Endothelial cell of umbilical vein (primary cell): Measurements from ENCODE around the gene ADAM8. TPM values are rescaled to one million over a fixed set of nuclear protein-coding genes. Genes with fewer than 3 reads are reported as not detected.

ENCODE experiments used
- BruUV-seq: library from RNA; stranded (reverse); fragments of 400-500 nt; replicated peaks from 2 replicates; lab custom pipeline; 2021; lab: Mats Ljungman, UMichigan
- CTCF ChIA-PET: fragments of 300-600, 350-600 bp; sonication (Branson Sonifier 250); formaldehyde crosslinking; loops from one replicate; lab custom pipeline; 2021; ENCODE audit warnings: antibody characterized with exemption, inconsistent platforms; lab: Charles Lee
- POLR2A ChIA-PET: fragments of 300-600, 350-600 bp; sonication (Branson Sonifier 250); formaldehyde crosslinking; loops from one replicate; lab custom pipeline; 2021; ENCODE audit warnings: antibody characterized with exemption, inconsistent platforms; lab: Charles Lee
- DNase-seq: peaks from one replicate; pipeline ENCODE4 v3.0.0-alpha.2; 2011; ENCODE audit warnings: low read depth, low spot score
- FAIRE-seq: peaks from 2 replicates; lab custom pipeline; 2011; peaks lifted over from hg19 to GRCh38; lab: Jason Lieb, UNC
- H2AFZ ChIP-seq: 2 replicates; pipeline ENCODE4 v1.6.0; 2012; ENCODE audit warnings: low read depth, low read length, control low read depth, inconsistent platforms
- H3K27ac ChIP-seq: 2 replicates; pipeline ENCODE4 v1.5.1; 2011; ENCODE audit warnings: low read depth, mild to moderate bottlenecking, control low read depth, low read length, moderate library complexity; ENCODE audit not compliant: insufficient read depth
- H3K27me3 ChIP-seq, 2 experiments: 2 replicates each; pipeline versions ENCODE4 v1.6.0 to v1.6.1; 2011; ENCODE audit warnings: low read length in 2 of 2, mixed read lengths in 1 of 2; ENCODE audit not compliant: control insufficient read depth in 2 of 2, insufficient read depth in 2 of 2
- H3K36me3 ChIP-seq, 2 experiments: 2 replicates in 1 of 2; 3 replicates in 1 of 2; pipeline ENCODE4 v1.5.1; 2011; ENCODE audit warnings: low read length in 2 of 2, mild to moderate bottlenecking in 1 of 2, moderate library complexity in 1 of 2; ENCODE audit not compliant: control insufficient read depth in 2 of 2, insufficient read depth in 2 of 2; ENCODE audit errors: extremely low read depth in 1 of 2
- H3K4me1 ChIP-seq: 3 replicates; pipeline ENCODE4 v1.5.1; 2011; ENCODE audit warnings: mild to moderate bottlenecking, low read length; ENCODE audit not compliant: control insufficient read depth, insufficient read depth; ENCODE audit errors: extremely low read depth
- H3K4me2 ChIP-seq: 2 replicates; pipeline ENCODE4 v1.6.1; 2011; ENCODE audit warnings: low read length, control low read depth, mixed read lengths; ENCODE audit not compliant: insufficient read depth
- H3K4me3 ChIP-seq, 3 experiments: fragments of 200-600 bp in 1 of 3; sonication (generic), shearing (Covaris generic) in 1 of 3; replicated peaks in 1 of 3; 2 replicates each; pipeline ENCODE4 v1.5.1; 2011 to 2016; ENCODE audit warnings: control low read depth in 3 of 3, low read length in 3 of 3, mild to moderate bottlenecking in 2 of 3, inconsistent platforms in 1 of 3, low read depth in 1 of 3, moderate library complexity in 1 of 3; ENCODE audit not compliant: insufficient read depth in 1 of 3
- H3K79me2 ChIP-seq: 2 replicates; pipeline ENCODE4 v1.6.0; 2012; ENCODE audit warnings: low read length, inconsistent platforms; ENCODE audit not compliant: control insufficient read depth, insufficient read depth
- H3K9ac ChIP-seq: replicated peaks from 2 replicates; pipeline ENCODE3; 2011; ENCODE audit warnings: low read length, control low read depth; ENCODE audit not compliant: insufficient read depth; ENCODE audit errors: extremely low read depth
- H3K9me1 ChIP-seq: replicated peaks from 3 replicates; pipeline ENCODE4 v1.6.0; 2011; ENCODE audit warnings: mild to moderate bottlenecking, low read length; ENCODE audit not compliant: control insufficient read depth, insufficient read depth; ENCODE audit errors: extremely low read depth
- H3K9me3 ChIP-seq: replicated peaks from 2 replicates; pipeline ENCODE4 v1.5.1; 2012; ENCODE audit warnings: low read length, inconsistent platforms; ENCODE audit not compliant: control insufficient read depth, insufficient read depth
- H4K20me1 ChIP-seq: replicated peaks from 2 replicates; pipeline ENCODE3; 2011; ENCODE audit warnings: mild to moderate bottlenecking, low read length; ENCODE audit not compliant: control insufficient read depth, insufficient read depth; ENCODE audit errors: extremely low read depth
- CTCF ChIP-seq, 2 donors: IDR thresholded peaks; 1 replicate in 1 of 2; 2 replicates in 1 of 2; pipeline ENCODE4 v1.5.1; 2011; ENCODE audit warnings: low read length in 2 of 2, mild to moderate bottlenecking in 2 of 2, moderate library complexity in 2 of 2, control low read depth in 1 of 2, inconsistent platforms in 1 of 2, low read depth in 1 of 2; ENCODE audit not compliant: insufficient read depth in 1 of 2; ENCODE audit errors: extremely low read depth in 1 of 2
- EZH2 ChIP-seq: IDR thresholded peaks from 2 replicates; pipeline ENCODE4 v1.6.1; 2012; ENCODE audit warnings: borderline replicate concordance, low read depth, mild to moderate bottlenecking, moderate library complexity, low read length, inconsistent platforms; ENCODE audit not compliant: severe bottlenecking
- FOS ChIP-seq: IDR thresholded peaks from 2 replicates; pipeline ENCODE4 v1.6.1; 2011; ENCODE audit warnings: mild to moderate bottlenecking, low read length, moderate library complexity, borderline replicate concordance; ENCODE audit not compliant: insufficient read depth
- GATA2 ChIP-seq: IDR thresholded peaks from 2 replicates; pipeline ENCODE4 v1.7.0; 2011; ENCODE audit warnings: low read depth, mild to moderate bottlenecking, moderate library complexity, mixed read lengths, low read length; ENCODE audit not compliant: insufficient read length, insufficient read depth
- JUN ChIP-seq: IDR thresholded peaks from 2 replicates; pipeline ENCODE4 v1.6.1; 2011; ENCODE audit warnings: borderline replicate concordance, low read depth; ENCODE audit not compliant: insufficient read length, insufficient read depth
- MAX ChIP-seq: IDR thresholded peaks from 2 replicates; pipeline ENCODE4 v1.6.1; 2011; ENCODE audit not compliant: insufficient read depth, insufficient read length
- MYC ChIP-seq: IDR thresholded peaks from one replicate; pipeline ENCODE4 v1.6.1; 2011; ENCODE audit warnings: mild to moderate bottlenecking, low read depth, low read length
- POLR2A ChIP-seq: IDR thresholded peaks from 2 replicates; pipeline ENCODE4 v1.6.1; 2012; ENCODE audit warnings: low read depth, mild to moderate bottlenecking, control low read depth, low read length
- POLR2AphosphoS5 ChIP-seq: IDR thresholded peaks from 2 replicates; pipeline ENCODE4 v1.6.1; 2012; ENCODE audit warnings: low read depth, mild to moderate bottlenecking, control low read depth, low read length, moderate library complexity; ENCODE audit not compliant: insufficient read depth
- dilution Hi-C: fragments of 300-500 bp; cut with MboI; formaldehyde crosslinking; loops from one replicate; pipeline ENCODE4 v1.15.0; 2019; ENCODE audit warnings: low sequenced_read_pairs; ENCODE audit not compliant: extremely low pct_ligation_motif_present
- intact Hi-C: fragments of 100-400 bp; cut with micrococcal nuclease; formaldehyde crosslinking; loops from one replicate; pipeline ENCODE4 v1.10.0; 2022
- polyA plus RNA-seq, 4 experiments: library from polyadenylated mRNA; depleted of rRNA in 3 of 4; stranded (reverse) in 3 of 4; unstranded in 1 of 4; fragments of >200 nt; gene quantifications; 2 replicates each; pipeline versions ENCODE4 v1.2.1 to v1.2.3, GENCODE V29; 2011 to 2012; ENCODE audit warnings: missing spikeins in 1 of 4
- total RNA-seq: library from RNA; stranded (reverse); gene quantifications from 2 replicates; pipeline ENCODE4 v1.2.3, GENCODE V29; 2021

The ADAM8 gene
- total and polyA plus RNA-seq, 2 donors (not counting 3 experiments of a cell fraction or from before 2014, with no cell fraction given): 0.51 to 0.55 TPM

- dilution Hi-C loops: no loop called here
- FAIRE-seq: no peak
- H3K27ac ChIP-seq: no peak overlapping the region
- TF ChIP-seq GATA2 (no peak), EZH2 (no peak), CTCF (IDR thresholded peaks at IDR 0.05; ENCODE audit: extremely low read depth in 1 of 2, insufficient read depth in 1 of 2, low read depth in 1 of 2, low read length in 2 of 2) (no peak), FOS (no peak), MAX (no peak), MYC (no peak), JUN (no peak), POLR2A (no peak), POLR2AphosphoS5 (no peak)
- H3K4me2 ChIP-seq: no peak overlapping the region
- no peaks in the 10 kb centered on the region for H3K79me2 ChIP-seq
- no peaks in the 10 kb centered on the region for H3K4me1 ChIP-seq
- H4K20me1 ChIP-seq: no peaks in the 10 kb centered on the region
- no peak overlapping the region for H2AFZ ChIP-seq
- H3K9me3 ChIP-seq: no peaks in the 10 kb centered on the region
- H3K9me1 ChIP-seq: no peaks in the 10 kb centered on the region
- no peak for DNase-seq
- no TSS peak for BruUV-seq
- ChIA-PET POLR2A (no interaction called here), CTCF (no interaction called here)
- intact Hi-C loops: no loop called here
- H3K27me3 ChIP-seq: peaks cover 32 to 51% of the 10 kb centered on the region in 2 experiments
- H3K9ac ChIP-seq: no peak overlapping the region
- H3K4me3 ChIP-seq: no peak overlapping the region
- H3K36me3 ChIP-seq: no peaks in the 10 kb centered on the region
Measured at GRCh38 chr10:133231946-133232574, 44.6 kb downstream of the ADAM8 start.
